Embryonic facial prominence (tissue), 1 donor: ENCODE results near the gene BNIPL.

Source experiments
- DNase-seq: peaks from one replicate; pipeline ENCODE4 v3.0.0-alpha.2; 2016; ENCODE audit errors: extremely low spot score

BNIPL gene

GRCh38 chr1:151009674-151010345 is 26.6 kb upstream of the BNIPL start:
- DNase-seq = no peak

DNA sequence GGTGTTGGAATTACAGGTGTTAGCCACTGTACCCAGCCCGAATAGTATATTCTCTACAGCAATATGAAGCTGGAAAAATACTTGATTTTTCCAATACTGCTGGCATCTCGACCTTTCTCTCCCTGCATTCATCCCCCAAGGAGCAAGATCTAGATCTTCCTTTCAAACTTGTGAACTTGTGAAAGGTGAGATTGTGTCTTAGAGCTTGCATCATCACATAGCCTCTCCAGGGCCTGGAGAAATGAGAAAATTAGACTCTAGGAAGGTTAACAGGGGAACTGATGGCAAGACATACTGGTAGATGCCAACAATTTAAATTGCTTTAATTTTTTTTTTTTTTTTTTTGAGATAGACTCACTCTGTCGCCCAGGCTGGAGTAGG is 26.1 kb upstream of the BNIPL start:
- no peak for DNase-seq

- no peak for DNase-seq
These were observed 25.1 kb upstream of the BNIPL start for GRCh38 chr1:151011154-151011850.

GRCh38 chr1:151012684-151013471 is 23.5 kb upstream of the BNIPL start:
- no peak for DNase-seq

DNA sequence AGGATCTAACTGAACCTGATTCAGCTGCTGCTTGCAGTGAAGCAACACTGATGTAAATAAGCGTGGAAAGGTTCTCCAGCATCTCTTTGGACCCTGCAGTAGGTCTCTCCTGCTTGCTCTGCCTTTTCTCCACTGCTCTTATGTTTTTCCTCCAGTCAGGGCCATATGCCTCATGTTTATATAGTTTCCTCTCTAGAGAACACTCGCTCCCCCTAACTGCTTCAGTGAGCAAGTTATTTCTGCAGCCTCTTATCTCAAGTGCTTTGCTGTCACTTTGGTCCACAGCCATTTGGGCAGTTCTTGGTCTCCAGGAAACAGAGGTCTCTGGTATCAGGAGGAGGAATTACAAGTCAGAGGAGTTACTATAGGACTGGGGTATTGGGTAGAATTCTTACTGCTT is 22.9 kb upstream of the BNIPL start:
- no peak for DNase-seq

DNA sequence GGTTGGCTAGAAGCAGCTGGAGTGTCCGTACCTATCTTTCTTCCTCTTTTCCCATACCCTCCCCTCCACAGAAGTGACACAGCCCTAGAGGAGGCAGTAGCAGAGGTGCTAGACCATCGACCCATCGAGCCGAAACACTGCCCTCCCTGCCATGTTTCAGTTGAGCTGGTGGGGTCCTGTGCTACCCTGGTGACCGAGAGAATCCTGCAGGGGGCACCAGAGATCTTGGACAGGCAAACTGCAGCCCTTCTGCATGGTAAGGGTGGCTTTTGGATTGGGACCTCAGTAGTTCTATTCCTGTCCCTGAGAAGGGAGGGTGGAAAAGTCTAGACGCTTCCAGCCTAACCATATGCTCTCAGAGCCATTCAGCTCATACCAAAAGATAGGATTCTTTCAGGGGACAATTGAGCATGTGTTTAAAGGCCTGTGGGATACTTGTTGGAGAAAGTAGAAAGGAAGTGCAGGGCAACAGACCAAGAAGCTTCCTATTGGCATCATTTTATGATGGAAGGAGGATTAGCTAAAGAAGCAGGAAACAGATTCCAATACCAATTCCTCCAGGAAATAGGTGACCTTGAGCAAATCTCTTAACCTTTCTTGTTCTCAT is 11.7 kb upstream of the BNIPL start:
- no peak for DNase-seq

- no peak for DNase-seq
These were observed 9.9 kb upstream of the BNIPL start for GRCh38 chr1:151026460-151026859.

DNA sequence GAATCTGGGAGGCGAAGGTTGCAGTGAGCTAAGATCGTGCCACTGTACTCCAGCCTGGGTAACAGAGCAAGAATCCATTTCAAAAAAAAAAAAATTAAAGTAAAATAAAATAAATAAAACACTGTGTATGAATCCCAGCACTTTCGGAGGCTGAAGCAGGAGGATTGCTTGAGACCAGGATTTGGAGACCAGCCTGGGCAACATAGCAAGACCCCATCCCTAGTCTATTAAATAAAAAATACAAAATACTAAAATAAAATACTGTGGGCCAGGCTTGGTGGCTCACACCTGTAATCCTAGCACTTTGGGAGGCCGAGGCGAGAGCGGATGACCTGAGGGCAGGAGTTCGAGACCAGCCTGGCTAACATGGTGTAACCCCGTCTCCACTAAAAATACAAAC is 4.2 kb upstream of the BNIPL start:
- no peak for DNase-seq

DNA sequence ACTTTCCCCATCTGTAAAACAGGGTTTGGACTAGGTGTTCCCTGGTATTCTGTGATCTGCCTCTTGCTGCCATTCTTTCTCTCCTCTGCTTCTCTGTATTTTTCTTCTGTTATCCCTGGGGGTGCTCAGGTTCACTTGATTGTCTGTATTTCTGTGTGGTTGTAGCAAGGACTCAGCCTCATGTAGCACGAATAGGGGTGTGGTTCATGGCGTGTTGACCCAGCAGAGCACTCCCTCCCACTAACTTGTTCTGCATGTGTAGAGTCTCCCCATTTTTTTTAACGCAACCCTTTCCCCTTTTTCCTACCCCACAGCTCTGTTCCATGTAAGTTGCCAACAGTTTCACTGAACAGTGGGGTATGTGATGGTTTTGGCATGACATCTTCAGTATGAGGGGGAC is 1.2 kb upstream of the BNIPL start:
- no peak for DNase-seq

- no peak for DNase-seq
These were observed 646 bp downstream of the BNIPL start for GRCh38 chr1:151037032-151037431.

DNA sequence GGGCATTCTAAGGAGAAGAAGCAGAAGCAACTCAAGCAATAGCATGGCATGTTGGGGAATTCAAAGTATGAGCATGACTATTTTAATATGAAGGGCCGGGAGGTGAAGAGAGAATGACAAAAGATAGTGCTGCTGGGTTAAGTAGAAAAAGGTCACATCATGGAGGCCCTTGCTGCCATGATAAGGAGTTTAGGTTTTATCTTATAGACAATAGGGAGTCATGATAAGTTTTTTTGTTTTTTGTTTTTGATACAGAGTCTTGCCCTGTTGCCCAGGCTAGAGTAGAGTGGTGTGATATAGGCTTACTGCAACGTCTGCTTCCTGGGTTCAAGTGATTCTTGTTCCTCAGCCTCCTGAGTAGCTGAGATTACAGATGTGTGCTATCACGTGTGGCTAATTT is 3.1 kb downstream of the BNIPL start:
- no peak for DNase-seq

DNA sequence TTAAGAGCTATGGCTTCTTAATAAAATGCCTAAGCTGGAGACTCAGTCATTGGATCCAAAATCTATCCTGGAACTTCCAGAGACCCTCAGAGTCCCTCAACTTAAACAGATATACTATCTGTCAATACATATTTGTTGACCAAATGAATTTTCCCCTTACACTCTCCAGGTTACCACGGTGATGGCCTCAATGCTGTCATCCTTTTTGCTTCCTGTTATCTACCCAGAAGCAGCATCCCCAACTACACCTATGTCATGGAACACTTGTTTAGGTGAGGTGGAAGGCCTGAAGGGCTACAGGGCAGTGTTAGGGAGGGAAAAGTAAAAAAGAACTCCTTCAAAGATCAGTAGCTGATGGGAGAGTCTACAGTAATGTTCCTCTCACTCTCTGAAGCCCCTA is 6.8 kb downstream of the BNIPL start:
- DNase-seq = no peak

DNA sequence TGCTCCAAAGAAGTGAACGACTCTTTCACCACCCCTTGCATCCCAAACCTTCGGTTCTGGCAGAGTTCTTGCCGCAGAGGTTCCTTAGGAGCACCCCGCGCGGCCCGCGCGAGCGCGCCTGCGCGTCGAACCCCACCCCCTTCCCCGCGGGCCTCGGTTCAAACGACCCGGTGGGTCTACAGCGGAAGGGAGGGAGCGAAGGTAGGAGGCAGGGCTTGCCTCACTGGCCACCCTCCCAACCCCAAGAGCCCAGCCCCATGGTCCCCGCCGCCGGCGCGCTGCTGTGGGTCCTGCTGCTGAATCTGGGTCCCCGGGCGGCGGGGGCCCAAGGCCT is 11.2 kb downstream of the BNIPL start, which contains the start of gene C1orf56:
TSS of gene C1orf56 (plus strand) at position 161 of the 334 bp plus-strand sequence. CDS start at position 258, 97 bp downstream.
- DNase-seq = no peak

DNA sequence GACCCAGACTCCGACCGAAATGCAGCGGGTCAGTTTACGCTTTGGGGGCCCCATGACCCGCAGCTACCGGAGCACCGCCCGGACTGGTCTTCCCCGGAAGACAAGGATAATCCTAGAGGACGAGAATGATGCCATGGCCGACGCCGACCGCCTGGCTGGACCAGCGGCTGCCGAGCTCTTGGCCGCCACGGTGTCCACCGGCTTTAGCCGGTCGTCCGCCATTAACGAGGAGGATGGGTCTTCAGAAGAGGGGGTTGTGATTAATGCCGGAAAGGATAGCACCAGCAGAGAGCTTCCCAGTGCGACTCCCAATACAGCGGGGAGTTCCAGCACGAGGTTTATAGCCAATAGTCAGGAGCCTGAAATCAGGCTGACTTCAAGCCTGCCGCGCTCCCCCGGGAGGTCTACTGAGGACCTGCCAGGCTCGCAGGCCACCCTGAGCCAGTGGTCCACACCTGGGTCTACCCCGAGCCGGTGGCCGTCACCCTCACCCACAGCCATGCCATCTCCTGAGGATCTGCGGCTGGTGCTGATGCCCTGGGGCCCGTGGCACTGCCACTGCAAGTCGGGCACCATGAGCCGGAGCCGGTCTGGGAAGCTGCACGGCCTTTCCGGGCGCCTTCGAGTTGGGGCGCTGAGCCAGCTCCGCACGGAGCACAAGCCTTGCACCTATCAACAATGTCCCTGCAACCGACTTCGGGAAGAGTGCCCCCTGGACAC is 11.7 kb downstream of the BNIPL start:
- no peak for DNase-seq

- DNase-seq = no peak
These were observed 12.3 kb downstream of the BNIPL start for GRCh38 chr1:151048645-151049032.

DNA sequence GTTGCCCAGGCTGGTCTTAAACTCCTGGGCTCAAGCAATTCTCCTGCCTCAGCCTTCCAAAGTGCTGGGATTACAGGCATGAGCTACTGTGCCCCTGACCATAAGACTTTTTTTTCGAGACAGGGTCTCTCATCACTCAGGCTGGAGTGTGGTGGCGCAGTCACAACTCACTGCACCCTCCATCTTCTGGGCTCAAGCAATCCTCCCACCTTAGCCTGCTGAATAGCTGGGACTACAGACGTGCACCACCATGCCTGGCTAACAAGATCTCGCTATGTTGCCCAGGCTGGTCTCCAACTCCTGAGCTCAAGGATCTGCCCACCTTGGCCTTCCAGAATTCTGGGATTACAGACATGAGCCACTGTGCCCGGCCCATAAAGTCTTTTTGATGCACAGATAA is 13.1 kb downstream of the BNIPL start:
- no peak for DNase-seq

DNA sequence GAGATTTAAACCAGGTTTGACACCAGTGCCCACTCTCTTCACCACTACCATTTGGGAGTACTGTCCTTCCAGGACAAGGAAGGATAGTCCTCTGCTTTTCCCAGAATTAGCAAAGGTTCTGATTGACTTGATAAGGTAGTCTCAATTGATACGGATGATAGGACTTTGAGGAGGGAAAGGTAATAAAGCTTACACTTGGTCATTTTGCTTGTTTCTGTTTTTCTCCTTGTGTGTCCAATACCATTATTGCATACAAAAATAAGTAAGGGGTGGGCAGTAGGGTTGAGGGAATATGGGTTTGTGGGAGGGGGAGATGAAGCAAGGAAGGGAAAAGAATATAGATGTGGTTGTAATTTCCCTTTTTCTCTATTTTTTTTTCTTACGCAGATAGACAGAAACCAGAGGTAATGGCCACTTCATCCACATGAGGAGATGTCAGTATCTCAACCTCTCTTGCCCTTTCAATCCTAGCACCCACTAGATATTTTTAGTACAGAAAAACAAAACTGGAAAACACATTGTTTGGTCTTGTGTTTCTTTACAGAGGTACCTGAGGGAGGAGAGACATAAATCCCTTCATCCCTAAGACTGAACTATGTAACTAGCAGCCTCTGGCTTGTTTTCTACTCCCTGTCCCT is 13.8 kb downstream of the BNIPL start:
- DNase-seq = no peak

GRCh38 chr1:151051356-151052009 is 15.1 kb downstream of the BNIPL start:
- DNase-seq = no peak

DNA sequence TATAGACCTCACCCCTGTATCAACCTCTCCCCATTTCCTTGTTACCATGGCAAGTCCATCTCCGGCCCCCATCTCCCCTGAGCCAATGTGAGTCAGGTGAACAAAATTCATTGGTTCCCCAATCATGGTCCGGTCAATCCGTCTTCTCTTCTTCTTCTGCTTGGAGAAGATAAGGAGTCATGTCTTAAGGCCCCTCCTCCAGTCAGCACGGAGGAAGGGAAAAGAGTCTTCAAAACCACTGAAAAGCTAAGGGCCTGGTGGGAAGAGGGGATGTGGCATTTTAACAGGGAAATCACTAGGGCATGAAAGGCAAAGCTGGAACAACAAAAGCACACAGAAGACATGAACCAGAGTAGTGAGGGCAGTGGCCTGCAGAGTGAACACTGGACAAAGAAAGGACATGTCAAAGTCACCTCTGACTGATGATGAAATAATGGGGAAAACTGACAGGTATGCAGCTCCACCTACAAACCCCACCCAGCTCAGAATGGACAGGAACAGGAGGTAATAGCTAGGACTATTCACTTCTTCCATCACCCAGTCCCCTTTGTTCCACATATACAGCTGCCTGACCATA is 18.7 kb downstream of the BNIPL start:
- DNase-seq = no peak

DNA sequence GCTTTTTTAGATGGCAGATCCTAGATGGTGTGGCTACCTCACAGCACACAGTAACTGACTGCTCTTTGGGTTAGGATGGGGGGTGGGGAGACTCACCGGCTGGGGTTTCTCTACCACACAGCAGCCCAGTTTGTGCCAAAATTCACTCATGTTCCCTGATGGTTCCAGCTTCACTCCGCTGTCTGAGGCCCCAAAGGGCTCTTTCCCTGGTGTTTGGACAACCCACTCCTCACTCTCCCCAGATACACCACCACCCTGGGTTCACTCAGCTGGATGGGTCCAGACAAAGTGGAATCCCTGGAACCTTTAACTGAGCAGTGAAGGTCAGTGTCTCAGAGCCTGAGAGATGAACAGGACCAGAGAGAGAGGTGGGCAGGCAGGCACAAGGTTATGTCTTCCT is 19.2 kb downstream of the BNIPL start:
- DNase-seq = no peak

DNA sequence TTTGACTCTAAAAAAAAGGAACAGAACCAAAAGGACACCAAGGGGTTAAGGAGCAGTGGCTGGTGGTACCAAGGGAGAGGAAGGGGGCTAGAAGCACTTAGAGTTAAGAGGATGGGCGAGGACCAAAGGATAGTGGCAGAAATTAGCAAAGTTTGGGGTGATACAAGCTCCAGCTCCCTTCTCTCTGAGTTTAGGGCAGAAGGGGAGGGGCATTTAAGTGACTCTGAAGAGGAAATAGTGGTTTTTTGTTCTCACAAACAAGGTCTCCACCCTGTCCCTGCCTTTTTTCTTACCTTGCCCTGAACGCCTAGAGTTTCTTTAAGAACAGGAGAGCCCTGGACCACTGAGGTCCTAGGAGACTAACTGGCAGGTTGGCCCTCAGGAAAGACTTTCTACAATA is 19.8 kb downstream of the BNIPL start:
- DNase-seq = no peak
